Liver (tissue), 3 donors: ENCODE results near the gene LRRC38.
"Not testable (repeated sequence)": the region's sequence is repeated elsewhere in the genome, so short reads cannot be mapped to it uniquely, and the experiment has no call there.

Source experiments
- JUND ChIP-seq, 2 donors: IDR thresholded peaks; 2 replicates each; pipeline ENCODE4 v1.6.1; 2016; ENCODE audit warnings: antibody characterized with exemption in 2 of 2
- RAD21 ChIP-seq, 2 donors: IDR thresholded peaks; 2 replicates each; pipeline ENCODE4 v1.6.1; 2016; ENCODE audit warnings: antibody characterized with exemption in 2 of 2, mild to moderate bottlenecking in 2 of 2
- RXRA ChIP-seq, 2 donors: IDR thresholded peaks; 2 replicates each; pipeline ENCODE4 v1.6.1; 2017 to 2018; ENCODE audit warnings: antibody characterized with exemption in 2 of 2, mild to moderate bottlenecking in 1 of 2
- SP1 ChIP-seq: IDR thresholded peaks from 2 replicates; pipeline ENCODE4 v1.6.1; 2018; ENCODE audit warnings: antibody characterized with exemption, mild to moderate bottlenecking
- YY1 ChIP-seq: IDR thresholded peaks from 2 replicates; pipeline ENCODE4 v1.6.1; 2016; ENCODE audit warnings: antibody characterized with exemption, mild to moderate bottlenecking
- TF ChIP-seq, protein P1 (sequence below): IDR thresholded peaks from 2 replicates; pipeline ENCODE4 v1.6.1; 2016; ENCODE audit warnings: antibody characterized with exemption, mild to moderate bottlenecking
- TF ChIP-seq, protein P2 (sequence below): fragments of 150-350 bp; IDR thresholded peaks from 2 replicates; pipeline ENCODE4 v1.5.1; 2017; ENCODE audit warnings: improper control_type of control experiment, low read depth, low read length; ENCODE audit not compliant: missing input control
- TF ChIP-seq, protein P3 (sequence below): IDR thresholded peaks from 2 replicates; pipeline ENCODE4 v1.6.1; 2016; ENCODE audit warnings: antibody characterized with exemption
- TF ChIP-seq, protein P4 (sequence below): IDR thresholded peaks from 2 replicates; pipeline ENCODE4 v1.6.1; 2016; ENCODE audit warnings: antibody characterized with exemption
- donor health status: healthy.
- donor health status: healthy.

DNA sequence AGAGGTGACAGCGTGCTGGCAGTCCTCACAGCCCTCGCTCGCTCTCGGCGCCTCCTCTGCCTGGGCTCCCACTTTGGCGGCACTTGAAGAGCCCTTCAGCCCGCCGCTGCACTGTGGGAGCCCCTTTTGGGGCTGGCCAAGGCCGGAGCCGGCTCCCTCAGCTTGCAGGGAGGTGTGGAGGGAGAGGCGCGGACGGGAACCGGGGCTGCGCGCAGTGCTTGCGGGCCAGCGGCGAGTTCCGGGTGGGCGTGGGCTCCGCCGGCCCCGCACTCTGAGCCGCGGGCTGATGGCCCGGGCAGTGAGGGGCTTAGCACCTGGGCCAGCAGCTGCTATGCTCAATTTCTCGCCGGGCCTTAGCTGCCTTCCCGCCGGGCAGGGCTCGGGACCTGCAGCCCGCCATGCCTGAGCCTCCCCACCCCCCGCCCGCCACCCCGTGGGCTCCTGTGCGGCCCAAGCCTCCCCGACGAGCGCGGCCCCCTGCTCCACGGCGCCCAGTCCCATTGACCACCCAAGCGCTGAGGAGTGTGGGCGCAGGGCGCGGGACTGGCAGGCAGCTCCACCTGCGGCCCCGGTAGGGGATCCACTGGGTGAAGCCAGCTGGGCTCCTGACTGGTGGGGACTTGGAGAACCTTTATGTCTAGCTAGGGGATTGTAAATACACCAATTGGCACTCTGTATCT, 74.6 kb downstream of the LRRC38 start:
- TF ChIP-seq, protein P1, sequence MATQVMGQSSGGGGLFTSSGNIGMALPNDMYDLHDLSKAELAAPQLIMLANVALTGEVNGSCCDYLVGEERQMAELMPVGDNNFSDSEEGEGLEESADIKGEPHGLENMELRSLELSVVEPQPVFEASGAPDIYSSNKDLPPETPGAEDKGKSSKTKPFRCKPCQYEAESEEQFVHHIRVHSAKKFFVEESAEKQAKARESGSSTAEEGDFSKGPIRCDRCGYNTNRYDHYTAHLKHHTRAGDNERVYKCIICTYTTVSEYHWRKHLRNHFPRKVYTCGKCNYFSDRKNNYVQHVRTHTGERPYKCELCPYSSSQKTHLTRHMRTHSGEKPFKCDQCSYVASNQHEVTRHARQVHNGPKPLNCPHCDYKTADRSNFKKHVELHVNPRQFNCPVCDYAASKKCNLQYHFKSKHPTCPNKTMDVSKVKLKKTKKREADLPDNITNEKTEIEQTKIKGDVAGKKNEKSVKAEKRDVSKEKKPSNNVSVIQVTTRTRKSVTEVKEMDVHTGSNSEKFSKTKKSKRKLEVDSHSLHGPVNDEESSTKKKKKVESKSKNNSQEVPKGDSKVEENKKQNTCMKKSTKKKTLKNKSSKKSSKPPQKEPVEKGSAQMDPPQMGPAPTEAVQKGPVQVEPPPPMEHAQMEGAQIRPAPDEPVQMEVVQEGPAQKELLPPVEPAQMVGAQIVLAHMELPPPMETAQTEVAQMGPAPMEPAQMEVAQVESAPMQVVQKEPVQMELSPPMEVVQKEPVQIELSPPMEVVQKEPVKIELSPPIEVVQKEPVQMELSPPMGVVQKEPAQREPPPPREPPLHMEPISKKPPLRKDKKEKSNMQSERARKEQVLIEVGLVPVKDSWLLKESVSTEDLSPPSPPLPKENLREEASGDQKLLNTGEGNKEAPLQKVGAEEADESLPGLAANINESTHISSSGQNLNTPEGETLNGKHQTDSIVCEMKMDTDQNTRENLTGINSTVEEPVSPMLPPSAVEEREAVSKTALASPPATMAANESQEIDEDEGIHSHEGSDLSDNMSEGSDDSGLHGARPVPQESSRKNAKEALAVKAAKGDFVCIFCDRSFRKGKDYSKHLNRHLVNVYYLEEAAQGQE: not testable (repeated sequence)
- TF ChIP-seq, protein P2, sequence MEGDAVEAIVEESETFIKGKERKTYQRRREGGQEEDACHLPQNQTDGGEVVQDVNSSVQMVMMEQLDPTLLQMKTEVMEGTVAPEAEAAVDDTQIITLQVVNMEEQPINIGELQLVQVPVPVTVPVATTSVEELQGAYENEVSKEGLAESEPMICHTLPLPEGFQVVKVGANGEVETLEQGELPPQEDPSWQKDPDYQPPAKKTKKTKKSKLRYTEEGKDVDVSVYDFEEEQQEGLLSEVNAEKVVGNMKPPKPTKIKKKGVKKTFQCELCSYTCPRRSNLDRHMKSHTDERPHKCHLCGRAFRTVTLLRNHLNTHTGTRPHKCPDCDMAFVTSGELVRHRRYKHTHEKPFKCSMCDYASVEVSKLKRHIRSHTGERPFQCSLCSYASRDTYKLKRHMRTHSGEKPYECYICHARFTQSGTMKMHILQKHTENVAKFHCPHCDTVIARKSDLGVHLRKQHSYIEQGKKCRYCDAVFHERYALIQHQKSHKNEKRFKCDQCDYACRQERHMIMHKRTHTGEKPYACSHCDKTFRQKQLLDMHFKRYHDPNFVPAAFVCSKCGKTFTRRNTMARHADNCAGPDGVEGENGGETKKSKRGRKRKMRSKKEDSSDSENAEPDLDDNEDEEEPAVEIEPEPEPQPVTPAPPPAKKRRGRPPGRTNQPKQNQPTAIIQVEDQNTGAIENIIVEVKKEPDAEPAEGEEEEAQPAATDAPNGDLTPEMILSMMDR: not testable (repeated sequence)
- TF ChIP-seq JUND (IDR thresholded peaks at IDR 0.05); YY1; RXRA (IDR thresholded peaks at IDR 0.05); RAD21 (IDR thresholded peaks at IDR 0.05); SP1: not testable (repeated sequence)
- TF ChIP-seq, protein P3, sequence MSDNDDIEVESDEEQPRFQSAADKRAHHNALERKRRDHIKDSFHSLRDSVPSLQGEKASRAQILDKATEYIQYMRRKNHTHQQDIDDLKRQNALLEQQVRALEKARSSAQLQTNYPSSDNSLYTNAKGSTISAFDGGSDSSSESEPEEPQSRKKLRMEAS: not testable (repeated sequence)
- TF ChIP-seq, protein P4, sequence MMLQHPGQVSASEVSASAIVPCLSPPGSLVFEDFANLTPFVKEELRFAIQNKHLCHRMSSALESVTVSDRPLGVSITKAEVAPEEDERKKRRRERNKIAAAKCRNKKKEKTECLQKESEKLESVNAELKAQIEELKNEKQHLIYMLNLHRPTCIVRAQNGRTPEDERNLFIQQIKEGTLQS: not testable (repeated sequence)
